Measurements from ENCODE around the gene RPL28.

RPL28 gene

DNA sequence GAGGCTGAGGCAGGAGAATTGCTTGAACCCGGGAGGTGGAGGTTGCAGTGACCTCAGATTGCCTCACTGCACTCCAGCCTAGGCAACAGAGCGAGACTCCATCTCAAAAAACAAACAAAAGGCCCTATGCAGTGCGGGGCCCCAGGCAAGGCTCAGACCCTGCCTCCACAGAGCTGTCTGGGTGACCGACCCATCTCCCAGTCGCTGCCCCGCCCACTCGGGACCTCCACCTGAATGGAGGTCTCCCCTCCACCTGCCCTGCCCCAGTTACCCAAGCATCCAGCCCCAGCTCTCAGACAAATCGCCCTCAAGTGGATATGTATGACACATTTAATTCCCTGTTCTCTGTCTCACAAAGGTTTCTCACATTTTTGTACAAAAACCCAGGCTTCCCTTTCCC lies 20.5 kb upstream of the RPL28 start:
- peaks cover 6% of the 10 kb centered on the region for H3K4me1 ChIP-seq (ENCODE audit: control insufficient read depth, insufficient read depth, low read length)
- H3K9me3 ChIP-seq (ENCODE audit: control insufficient read depth, low read length) = no peaks in the 10 kb centered on the region
- no peaks in the 10 kb centered on the region for H3K36me3 ChIP-seq (ENCODE audit: control insufficient read depth, insufficient read depth, low read length)
- no peak overlapping the region for H3K27ac ChIP-seq (ENCODE audit: insufficient read depth, low read depth, low read length, poor library complexity, severe bottlenecking)
- WGBS, 2 experiments = 79 to 80% methylated on average over 8 of the region's 8 CpGs
- H3K4me3 ChIP-seq (ENCODE audit: insufficient read depth, low read depth, low read length) = no peak overlapping the region
- H3K27me3 ChIP-seq (ENCODE audit: control insufficient read depth, insufficient read depth, low read length, poor library complexity, severe bottlenecking) = peaks cover 26% of the 10 kb centered on the region

- Histone ChIP-seq H3K9me3 (ENCODE audit: control insufficient read depth, low read length) (no peaks in the 10 kb centered on the region), H3K4me3 (ENCODE audit: insufficient read depth, low read depth, low read length) (no peak overlapping the region), H3K27me3 (ENCODE audit: control insufficient read depth, insufficient read depth, low read length, poor library complexity, severe bottlenecking) (peaks cover 33% of the 10 kb centered on the region), H3K4me1 (ENCODE audit: control insufficient read depth, insufficient read depth, low read length) (peaks cover 6% of the 10 kb centered on the region), H3K27ac (ENCODE audit: insufficient read depth, low read depth, low read length, poor library complexity, severe bottlenecking) (no peak overlapping the region), H3K36me3 (ENCODE audit: control insufficient read depth, insufficient read depth, low read length) (no peaks in the 10 kb centered on the region)
- WGBS, 2 experiments = 90% methylated on average over 19 of the region's 19 CpGs
Measured at GRCh38 chr19:55365964-55366363, 19.8 kb upstream of the RPL28 start.

- no peaks in the 10 kb centered on the region for H3K9me3 ChIP-seq (ENCODE audit: control insufficient read depth, low read length)
- WGBS, 2 experiments = 84 to 93% methylated on average over 1 to 3 of the region's 3 CpGs
Measured at GRCh38 chr19:55366790-55367189, 18.9 kb upstream of the RPL28 start.

GRCh38 chr19:55368106-55368505 lies 17.6 kb upstream of the RPL28 start:
- Histone ChIP-seq H3K4me3 (ENCODE audit: insufficient read depth, low read depth, low read length) (no peak overlapping the region), H3K27ac (ENCODE audit: insufficient read depth, low read depth, low read length, poor library complexity, severe bottlenecking) (no peak overlapping the region), H3K27me3 (ENCODE audit: control insufficient read depth, insufficient read depth, low read length, poor library complexity, severe bottlenecking) (peaks cover 54% of the 10 kb centered on the region), H3K4me1 (ENCODE audit: control insufficient read depth, insufficient read depth, low read length) (peaks cover 1% of the 10 kb centered on the region), H3K36me3 (ENCODE audit: control insufficient read depth, insufficient read depth, low read length) (no peaks in the 10 kb centered on the region), H3K9me3 (ENCODE audit: control insufficient read depth, low read length) (no peaks in the 10 kb centered on the region)
- 91% methylated on average over 16 of the region's 16 CpGs for WGBS, 2 experiments

More at GRCh38 chr19:55366790-55367189, 18.9 kb upstream of the RPL28 start:
- H3K4me1 ChIP-seq (ENCODE audit: control insufficient read depth, insufficient read depth, low read length) = peaks cover 6% of the 10 kb centered on the region
- no peaks in the 10 kb centered on the region for H3K36me3 ChIP-seq (ENCODE audit: control insufficient read depth, insufficient read depth, low read length)
- H3K27ac ChIP-seq (ENCODE audit: insufficient read depth, low read depth, low read length, poor library complexity, severe bottlenecking) = no peak overlapping the region
- H3K27me3 ChIP-seq (ENCODE audit: control insufficient read depth, insufficient read depth, low read length, poor library complexity, severe bottlenecking) = peaks cover 41% of the 10 kb centered on the region
- no peak overlapping the region for H3K4me3 ChIP-seq (ENCODE audit: insufficient read depth, low read depth, low read length)

DNA sequence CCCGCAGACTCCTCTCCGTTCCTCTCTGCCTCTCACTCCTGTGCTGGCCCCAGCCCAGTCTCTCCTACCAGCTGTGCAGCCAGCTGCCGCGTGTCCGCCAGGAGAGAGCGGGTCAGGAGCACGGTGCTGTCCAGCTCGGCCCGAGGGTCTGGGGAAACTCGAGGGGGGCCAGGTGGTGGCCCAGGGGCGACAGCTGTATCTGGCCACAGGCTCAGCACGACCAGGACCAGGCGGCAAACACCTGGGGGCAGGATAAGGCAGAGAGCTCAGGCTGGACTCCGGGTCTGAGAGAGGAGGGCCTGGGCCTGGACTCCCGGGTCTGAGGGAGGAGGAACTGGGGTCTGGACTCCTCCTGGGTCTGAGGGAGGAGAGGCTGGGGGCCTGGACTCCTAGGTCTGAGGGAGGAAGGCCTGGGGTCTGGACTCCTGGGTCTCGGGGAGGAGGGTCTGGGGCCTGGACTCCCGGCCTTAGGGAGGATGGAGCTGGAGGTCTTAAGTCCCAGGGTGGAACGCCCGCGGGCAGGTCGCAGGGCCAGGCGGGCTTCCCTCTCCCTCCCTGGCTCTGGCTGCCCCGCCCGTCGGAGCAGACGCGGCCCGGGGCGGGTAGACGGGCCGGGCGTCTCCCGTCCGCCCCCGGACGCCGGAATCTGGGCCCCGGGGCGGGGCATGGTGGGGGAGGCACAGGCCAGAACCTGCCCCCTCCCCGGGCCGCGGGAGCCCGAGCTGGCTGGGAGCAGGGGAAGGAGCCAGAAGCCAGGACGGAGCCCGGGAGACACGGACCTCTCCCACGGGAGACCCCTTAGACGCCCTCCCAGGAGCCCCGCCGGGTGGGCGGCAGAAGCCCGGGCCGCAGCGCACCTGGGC lies 16.8 kb upstream of the RPL28 start:
- no peaks in the 10 kb centered on the region for H3K36me3 ChIP-seq (ENCODE audit: control insufficient read depth, insufficient read depth, low read length)
- H3K4me1 ChIP-seq (ENCODE audit: control insufficient read depth, insufficient read depth, low read length) = peaks cover 8% of the 10 kb centered on the region
- H3K27ac ChIP-seq (ENCODE audit: insufficient read depth, low read depth, low read length, poor library complexity, severe bottlenecking) = no peak overlapping the region
- peaks cover 62% of the 10 kb centered on the region for H3K27me3 ChIP-seq (ENCODE audit: control insufficient read depth, insufficient read depth, low read length, poor library complexity, severe bottlenecking)
- WGBS, 2 experiments = 14% methylated on average over 54 of the region's 54 CpGs
- H3K9me3 ChIP-seq (ENCODE audit: control insufficient read depth, low read length) = no peaks in the 10 kb centered on the region
- H3K4me3 ChIP-seq (ENCODE audit: insufficient read depth, low read depth, low read length) = no peak overlapping the region

GRCh38 chr19:55369653-55370304 lies 16.0 kb upstream of the RPL28 start:
- H3K4me1 ChIP-seq (ENCODE audit: control insufficient read depth, insufficient read depth, low read length) = peaks cover 16% of the 10 kb centered on the region
- H3K27ac ChIP-seq (ENCODE audit: insufficient read depth, low read depth, low read length, poor library complexity, severe bottlenecking) = no peak overlapping the region
- no peaks in the 10 kb centered on the region for H3K9me3 ChIP-seq (ENCODE audit: control insufficient read depth, low read length)
- WGBS, 2 experiments = 0 to 1% methylated on average over 59 of the region's 59 CpGs
- H3K4me3 ChIP-seq (ENCODE audit: insufficient read depth, low read depth, low read length) = peak overlapping the region; percentile 35
- H3K36me3 ChIP-seq (ENCODE audit: control insufficient read depth, insufficient read depth, low read length) = no peaks in the 10 kb centered on the region
- peaks cover 71% of the 10 kb centered on the region for H3K27me3 ChIP-seq (ENCODE audit: control insufficient read depth, insufficient read depth, low read length, poor library complexity, severe bottlenecking)

DNA sequence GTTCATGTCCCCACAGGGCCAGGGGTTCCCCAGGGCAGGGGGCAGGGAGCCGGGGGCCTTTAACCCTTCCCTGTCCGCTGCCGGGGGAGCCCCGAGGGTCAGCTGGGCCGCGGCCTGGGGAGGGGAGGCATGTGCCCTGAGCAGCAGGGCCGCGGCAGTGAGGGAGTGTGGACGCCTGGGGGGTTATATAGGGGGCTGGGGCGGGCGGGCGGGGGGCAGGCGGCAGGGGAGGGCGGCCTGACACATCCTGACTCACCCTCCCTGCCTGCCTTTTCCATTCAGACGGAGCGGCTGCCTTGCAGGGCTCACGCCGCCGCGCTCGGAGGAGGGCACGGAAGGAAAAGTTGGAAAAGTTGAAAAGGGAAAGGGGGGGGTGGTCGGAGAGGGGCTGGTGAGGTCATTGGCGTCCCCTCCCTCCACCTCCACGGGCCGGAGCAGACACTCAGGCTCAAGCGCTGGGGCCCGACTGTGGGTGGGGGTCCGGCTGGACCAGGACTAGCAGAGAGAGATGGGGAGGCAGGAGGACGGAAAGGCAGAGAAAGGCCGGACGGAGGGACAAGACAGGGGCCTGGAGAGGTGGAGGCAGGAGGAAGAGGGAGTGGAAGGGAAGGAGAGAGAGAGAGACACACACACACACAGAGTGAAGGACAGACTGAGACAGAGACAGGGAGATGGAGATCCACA lies 15.3 kb upstream of the RPL28 start, which contains the start of gene IL11:
TSS of gene IL11 (minus strand) at position 159 of the 684 bp plus-strand sequence. CDS start at position 6, 153 bp downstream.
- H3K4me3 ChIP-seq (ENCODE audit: insufficient read depth, low read depth, low read length) = peak within 1 kb of the TSS; percentile 35
- H3K27me3 ChIP-seq (ENCODE audit: control insufficient read depth, insufficient read depth, low read length, poor library complexity, severe bottlenecking) = peaks cover 71% of the 10 kb centered on the region

GRCh38 chr19:55372316-55373081 lies 13.2 kb upstream of the RPL28 start:
- no peak overlapping the region for H3K4me3 ChIP-seq (ENCODE audit: insufficient read depth, low read depth, low read length)
- 42 to 44% methylated on average over 24 of the region's 24 CpGs for WGBS, 2 experiments
- peaks cover 79% of the 10 kb centered on the region for H3K27me3 ChIP-seq (ENCODE audit: control insufficient read depth, insufficient read depth, low read length, poor library complexity, severe bottlenecking)
- H3K9me3 ChIP-seq (ENCODE audit: control insufficient read depth, low read length) = no peaks in the 10 kb centered on the region
- H3K27ac ChIP-seq (ENCODE audit: insufficient read depth, low read depth, low read length, poor library complexity, severe bottlenecking) = no peak overlapping the region
- H3K36me3 ChIP-seq (ENCODE audit: control insufficient read depth, insufficient read depth, low read length) = no peaks in the 10 kb centered on the region
- H3K4me1 ChIP-seq (ENCODE audit: control insufficient read depth, insufficient read depth, low read length) = peaks cover 30% of the 10 kb centered on the region

More for the DNA sequence above, 15.3 kb upstream of the RPL28 start, which contains the start of gene IL11:
- H3K4me1 ChIP-seq (ENCODE audit: control insufficient read depth, insufficient read depth, low read length) = peaks cover 16% of the 10 kb centered on the region
- H3K27ac ChIP-seq (ENCODE audit: insufficient read depth, low read depth, low read length, poor library complexity, severe bottlenecking) = no peak within 1 kb of the TSS
- H3K9me3 ChIP-seq (ENCODE audit: control insufficient read depth, low read length) = no peaks in the 10 kb centered on the region
- WGBS, 2 experiments = 2 to 4% methylated on average over 31 to 32 of the region's 32 CpGs
- H3K36me3 ChIP-seq (ENCODE audit: control insufficient read depth, insufficient read depth, low read length) = no peaks in the 10 kb centered on the region

DNA sequence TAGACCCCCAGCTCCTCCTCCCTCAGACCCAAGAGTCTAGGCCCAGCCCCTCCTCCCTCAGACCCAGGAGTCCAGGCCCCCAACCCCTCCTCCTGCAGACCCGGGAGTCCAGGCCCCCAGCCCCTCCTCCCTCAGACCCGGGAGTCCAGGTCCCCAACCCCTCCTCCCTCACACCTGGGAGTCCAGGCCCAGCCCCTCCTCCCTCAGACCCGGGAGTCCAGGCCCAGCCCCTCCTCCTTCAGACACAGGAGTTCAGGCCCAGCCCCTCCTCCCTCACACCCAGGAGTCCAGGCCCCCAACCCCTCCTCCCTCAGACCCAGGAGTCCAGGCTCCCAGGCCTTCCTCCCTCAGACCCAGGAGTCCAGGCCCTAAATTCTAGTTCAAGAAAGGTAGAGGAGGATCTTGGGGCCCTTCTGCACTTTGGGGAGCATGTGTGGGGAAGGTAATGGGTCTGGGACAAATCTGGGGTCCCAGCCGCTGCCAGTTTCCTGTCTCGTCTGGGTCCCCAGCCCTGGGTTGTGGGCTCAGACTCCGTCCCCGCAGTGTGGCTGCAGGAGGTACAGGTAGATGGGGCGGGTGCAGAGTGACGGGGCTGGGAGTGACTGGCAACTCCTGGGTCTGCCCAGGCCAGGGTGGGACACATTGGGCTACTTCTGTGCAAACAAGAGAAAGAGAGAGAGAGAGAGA lies 12.3 kb upstream of the RPL28 start:
- Histone ChIP-seq H3K36me3 (ENCODE audit: control insufficient read depth, insufficient read depth, low read length) (no peaks in the 10 kb centered on the region), H3K9me3 (ENCODE audit: control insufficient read depth, low read length) (no peaks in the 10 kb centered on the region), H3K4me1 (ENCODE audit: control insufficient read depth, insufficient read depth, low read length) (peaks cover 39% of the 10 kb centered on the region), H3K27me3 (ENCODE audit: control insufficient read depth, insufficient read depth, low read length, poor library complexity, severe bottlenecking) (peaks cover 81% of the 10 kb centered on the region), H3K27ac (ENCODE audit: insufficient read depth, low read depth, low read length, poor library complexity, severe bottlenecking) (no peak overlapping the region), H3K4me3 (ENCODE audit: insufficient read depth, low read depth, low read length) (no peak overlapping the region)
- WGBS, 2 experiments = 30 to 35% methylated on average over 9 of the region's 9 CpGs

All from ectodermal cell (in vitro differentiated cells).